Heart right ventricle (tissue), 16 donors: Measurements from ENCODE around the gene IL1R1. TPM values are rescaled to one million over a fixed set of nuclear protein-coding genes. Genes with fewer than 3 reads are reported as not detected.
"Not testable (repeated sequence)": the region's sequence is repeated elsewhere in the genome, so short reads cannot be mapped to it uniquely, and the experiment has no call there.

ENCODE experiments used
- ATAC-seq, 8 donors: fragments of 200-7000 bp; cut with Tn5 transposase; one replicate each; pipeline ENCODE4 v1.9.1; 2020; ENCODE audit warnings: mild to moderate bottlenecking in 8 of 8, moderate library complexity in 8 of 8, moderate number of reproducible peaks in 1 of 8
- DNase-seq, 2 donors: peaks; one replicate each; pipeline ENCODE4 v3.0.0-alpha.2; 2020
- H3K27ac ChIP-seq, 10 donors: fragments of 200-600 bp; sonication (generic) in 2 of 10; one replicate each; pipeline versions ENCODE4 v1.5.0 to v1.8.0; 2020 to 2022; ENCODE audit warnings: mild to moderate bottlenecking in 3 of 10
- H3K27me3 ChIP-seq, 7 donors: fragments of 200-600 bp; one replicate each; pipeline ENCODE4 v1.8.0; 2021 to 2022; ENCODE audit warnings: mild to moderate bottlenecking in 2 of 7
- H3K36me3 ChIP-seq, 9 donors: fragments of 200-600 bp; sonication (generic) in 1 of 9; one replicate each; pipeline versions ENCODE4 v1.5.0 to v1.8.0; 2020 to 2022; ENCODE audit warnings: mild to moderate bottlenecking in 2 of 9
- H3K4me1 ChIP-seq, 9 donors: fragments of 200-600 bp; sonication (generic) in 1 of 9; one replicate each; pipeline versions ENCODE4 v1.5.0 to v1.8.0; 2020 to 2022; ENCODE audit warnings: mild to moderate bottlenecking in 4 of 9
- H3K4me3 ChIP-seq, 10 donors: fragments of 200-600 bp; sonication (generic) in 2 of 10; one replicate each; pipeline versions ENCODE4 v1.5.0 to v1.8.0; 2020 to 2022; ENCODE audit warnings: mild to moderate bottlenecking in 7 of 10, moderate library complexity in 2 of 10
- H3K9me3 ChIP-seq, 11 donors: fragments of 200-600 bp in 10 of 11; sonication (generic) in 2 of 11; one replicate each; pipeline versions ENCODE4 v1.5.0 to v1.8.0; 2013 to 2022; ENCODE audit warnings: mild to moderate bottlenecking in 2 of 11, control low read depth in 1 of 11, moderate library complexity in 1 of 11
- WGBS, 2 donors: extraction: QIAGEN DNeasy Blood & Tissue Kit; methylation state at CpG; one replicate each; pipeline ENCODE4 v1.1.7; 2013; ENCODE audit warnings: inconsistent platforms in 1 of 2; 5-methylcytosine and 5-hydroxymethylcytosine counted together
- intact Hi-C, 10 donors: fragments of 100-400 bp; cut with DNase I; formaldehyde crosslinking; loops; one replicate each; pipeline versions ENCODE4 v1.11.1 to v1.14.2; 2022
- polyA plus RNA-seq, 2 donors: library from polyadenylated mRNA; stranded (reverse); fragments of 200-250 nt; gene quantifications; one replicate each; pipeline ENCODE4 v1.2.3, GENCODE V29; 2013
- total RNA-seq, 10 donors: library from RNA; stranded (reverse); fragmentation: NEBNext Ultra II Directional in 3 of 10; extraction: Animal tissue kit (Norgen Biotek cat#: 25700) in 3 of 10; gene quantifications; one replicate each; pipeline versions ENCODE4 v1.2.1 to v1.2.4, GENCODE V29; 2021 to 2023
- TF ChIP-seq, protein P1 (sequence below), 9 donors: fragments of 200-600 bp; sonication (generic) in 2 of 9; IDR thresholded peaks; one replicate each; pipeline versions ENCODE4 v1.5.0 to v1.8.0; 2021 to 2022; ENCODE audit warnings: antibody characterized with exemption in 9 of 9, mild to moderate bottlenecking in 5 of 9, moderate library complexity in 1 of 9
- donor health status: Arrhythmogenic right ventricular cardiomyopathy.
- donor health status: ischemic (EF 13 %, LVEDD 7.1; RV severe dilation, severe dysfunction).
- donor health status: healthy with polysubstance abuse.
- donor health status: DM: no; HTN: yes; CAD: no.
- donor health status: DM: no; HTN: no; CAD: no.
- donor health status: ischemic (EF 25% LVEDD 6.9; RV normal size, moderate dysfunction).
- donor health status: ischemic (EF 25% LVEDD 5.7; RV mildly dilated, moderate dysfunction).
- donor health status: healthy.
- donor health status: DM: yes; HTN: yes; CAD: no.
- donor health status: Ischemic cardiomyopathy.
- donor health status: ischemic (EF 35%, LVEDD 5.7; RV mildly dilated, moderate dysfunction).
- donor health status: nonischemic (EF 11% LVEDD 7.7; RV severe dilation, severe dysfunction).
- donor health status: DM: yes; HTN: yes; CAD: no.
- donor health status: PGD.
- donor health status: ischemic (EF 29% LVEDD 5.4; RV normal size, mild dysfunction).
- donor health status: nonischemic (EF 23%, LVEDD 6.1; RV moderate dilation, normal function).

IL1R1 gene
- total and polyA plus RNA-seq, 12 donors: 5.7 to 47.0 (median 18.6) TPM

DNA sequence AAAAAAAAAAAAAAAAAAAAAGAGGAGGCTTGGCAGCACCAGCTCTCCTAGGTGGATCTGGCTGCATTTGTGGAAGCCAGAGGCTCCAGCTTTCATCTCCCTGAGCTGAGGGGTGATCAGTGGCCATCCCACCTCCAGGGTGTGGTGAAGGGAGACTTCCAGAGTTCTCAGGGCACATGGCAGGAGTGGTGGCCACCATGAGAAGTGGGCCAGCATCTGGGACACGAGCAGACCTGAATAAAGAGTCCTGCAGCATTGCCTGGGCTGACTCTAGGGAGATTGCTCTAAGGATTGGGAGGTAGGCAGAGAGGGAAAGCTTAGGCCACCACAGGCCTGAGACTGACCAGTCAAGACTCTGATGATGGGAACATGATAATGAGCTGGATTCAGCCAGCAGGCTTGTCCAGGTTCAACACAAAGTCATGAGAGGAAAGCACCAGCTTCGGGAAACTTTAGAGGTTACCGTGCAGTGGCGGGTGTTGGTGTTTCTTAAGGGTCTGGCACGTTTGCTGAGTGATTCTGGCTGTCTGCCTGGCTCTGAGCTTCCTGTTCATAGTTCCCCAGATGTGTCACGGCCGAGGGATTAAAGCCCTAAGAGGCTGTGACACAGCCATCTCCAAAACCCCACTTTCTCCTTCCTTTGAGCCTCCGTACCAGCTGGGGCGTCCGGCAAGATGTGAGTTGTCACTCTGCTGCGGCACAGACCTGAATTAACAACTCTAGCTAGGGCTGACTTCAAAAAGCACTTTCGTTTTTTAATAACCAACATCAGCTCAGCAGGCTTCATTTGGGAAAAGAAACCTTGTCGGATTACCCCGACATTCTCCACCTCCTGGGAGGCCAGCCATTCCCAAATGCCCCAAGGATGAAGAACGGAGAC is 38.3 kb upstream of the IL1R1 start:
- peak overlapping the region in 9 of 10 donors; percentile 32 to 85 (median 63) for H3K27ac ChIP-seq
- intact Hi-C loops: no loop called here
- no peaks in the 10 kb centered on the region for H3K27me3 ChIP-seq
- 16% methylated on average over 15 of the region's 15 CpGs for WGBS, 2 donors
- TF ChIP-seq, protein P1, sequence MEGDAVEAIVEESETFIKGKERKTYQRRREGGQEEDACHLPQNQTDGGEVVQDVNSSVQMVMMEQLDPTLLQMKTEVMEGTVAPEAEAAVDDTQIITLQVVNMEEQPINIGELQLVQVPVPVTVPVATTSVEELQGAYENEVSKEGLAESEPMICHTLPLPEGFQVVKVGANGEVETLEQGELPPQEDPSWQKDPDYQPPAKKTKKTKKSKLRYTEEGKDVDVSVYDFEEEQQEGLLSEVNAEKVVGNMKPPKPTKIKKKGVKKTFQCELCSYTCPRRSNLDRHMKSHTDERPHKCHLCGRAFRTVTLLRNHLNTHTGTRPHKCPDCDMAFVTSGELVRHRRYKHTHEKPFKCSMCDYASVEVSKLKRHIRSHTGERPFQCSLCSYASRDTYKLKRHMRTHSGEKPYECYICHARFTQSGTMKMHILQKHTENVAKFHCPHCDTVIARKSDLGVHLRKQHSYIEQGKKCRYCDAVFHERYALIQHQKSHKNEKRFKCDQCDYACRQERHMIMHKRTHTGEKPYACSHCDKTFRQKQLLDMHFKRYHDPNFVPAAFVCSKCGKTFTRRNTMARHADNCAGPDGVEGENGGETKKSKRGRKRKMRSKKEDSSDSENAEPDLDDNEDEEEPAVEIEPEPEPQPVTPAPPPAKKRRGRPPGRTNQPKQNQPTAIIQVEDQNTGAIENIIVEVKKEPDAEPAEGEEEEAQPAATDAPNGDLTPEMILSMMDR (IDR thresholded peaks at IDR 0.05): no peak
- peaks cover 0 to 5% (median 0%) of the 10 kb centered on the region in 11 donors for H3K9me3 ChIP-seq
- H3K4me1 ChIP-seq: peaks cover 0 to 36% (median 17%) of the 10 kb centered on the region in 9 donors
- H3K36me3 ChIP-seq: no peaks in the 10 kb centered on the region
- H3K4me3 ChIP-seq: peak overlapping the region in 9 of 10 donors; percentile 24 to 57 (median 43)
- ATAC-seq (peak; percentile 57 to 93 (median 76)), DNase-seq (peak; percentile 60 to 75)

DNA sequence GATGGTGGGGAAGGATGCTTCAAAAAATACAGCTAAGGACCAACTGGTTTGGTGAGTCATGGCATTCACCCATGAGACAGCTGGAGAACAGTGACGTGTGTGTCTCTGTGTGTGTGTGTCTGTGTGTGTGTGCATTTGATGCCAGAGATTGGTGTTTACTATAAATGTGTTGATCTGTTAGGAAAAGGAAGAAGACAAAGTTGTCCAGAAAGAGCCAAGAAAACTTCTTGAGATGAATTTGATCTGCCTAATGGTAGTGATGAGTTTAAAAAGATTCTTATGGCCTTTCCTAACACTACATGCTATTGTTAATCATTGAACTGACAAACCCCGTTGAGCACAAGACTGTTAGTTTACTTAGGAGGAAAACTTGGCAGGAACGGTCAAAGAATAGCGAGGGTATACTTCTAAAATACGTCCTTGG is 36.4 kb upstream of the IL1R1 start:
- Histone ChIP-seq H3K36me3 (peaks cover 0 to 6% (median 0%) of the 10 kb centered on the region in 9 donors), H3K27ac (peak overlapping the region in 1 of 10 donors; percentile 13), H3K9me3 (peaks cover 0 to 5% (median 0%) of the 10 kb centered on the region in 11 donors), H3K4me1 (peaks cover 0 to 24% (median 13%) of the 10 kb centered on the region in 9 donors), H3K4me3 (peak overlapping the region in 2 of 10 donors; percentile 4 to 49), H3K27me3 (no peaks in the 10 kb centered on the region)
- TF ChIP-seq, protein P1 (IDR thresholded peaks at IDR 0.05): no peak
- intact Hi-C loops: no loop called here
- ATAC-seq (peak in 1 of 8 donors; percentile 38), DNase-seq (no peak)
- 66 to 78% methylated on average over 5 of the region's 5 CpGs for WGBS, 2 donors

DNA sequence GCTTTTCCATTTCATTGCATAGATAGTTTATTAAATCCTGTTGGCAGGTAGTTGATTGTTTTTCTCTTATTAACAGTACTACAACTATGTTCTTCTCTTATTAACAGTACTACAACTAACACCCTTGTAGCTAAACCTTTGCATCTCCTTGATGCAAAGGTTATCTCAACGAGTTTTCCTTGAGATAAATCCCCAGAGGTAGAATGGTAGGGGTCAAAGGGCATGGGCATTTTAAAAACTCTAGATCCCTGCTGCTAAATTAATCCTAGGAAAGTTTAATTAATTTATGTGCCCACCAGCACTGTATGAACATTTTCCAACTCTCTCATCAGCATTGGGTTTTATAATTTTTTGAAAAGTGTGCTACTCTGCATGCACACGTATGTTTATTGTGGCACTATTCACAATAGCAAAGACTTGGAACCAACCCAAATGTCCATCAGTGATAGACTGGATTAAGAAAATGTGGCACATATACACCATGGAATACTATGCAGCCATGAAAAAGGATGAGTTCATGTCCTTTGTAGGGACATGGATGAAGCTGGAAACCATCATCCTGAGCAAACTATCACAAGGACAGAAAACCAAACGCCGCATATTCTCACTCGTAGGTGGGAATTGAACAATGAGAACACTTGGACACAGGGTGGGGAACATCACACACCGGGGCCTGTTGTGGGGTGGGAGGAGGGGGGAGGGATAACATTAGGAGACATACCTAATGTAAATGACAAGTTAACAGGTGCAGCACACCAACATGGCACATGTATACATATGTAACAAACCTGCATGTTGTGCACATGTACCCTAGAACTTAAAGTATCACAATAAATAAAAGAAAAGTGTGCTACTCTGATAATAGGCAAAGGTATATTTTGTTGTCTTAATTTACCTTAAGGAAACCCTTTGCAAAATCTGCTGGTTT is 35.5 kb upstream of the IL1R1 start:
- Histone ChIP-seq H3K4me1 (peaks cover 0 to 25% (median 13%) of the 10 kb centered on the region in 9 donors), H3K27ac (peak overlapping the region in 1 of 10 donors; percentile 13)
- ATAC-seq, DNase-seq, H3K27me3 ChIP-seq, H3K4me3 ChIP-seq, H3K36me3 ChIP-seq, H3K9me3 ChIP-seq, intact Hi-C loops: not testable (repeated sequence)
- WGBS, 2 donors: 86 to 95% methylated on average over 6 of the region's 6 CpGs

DNA sequence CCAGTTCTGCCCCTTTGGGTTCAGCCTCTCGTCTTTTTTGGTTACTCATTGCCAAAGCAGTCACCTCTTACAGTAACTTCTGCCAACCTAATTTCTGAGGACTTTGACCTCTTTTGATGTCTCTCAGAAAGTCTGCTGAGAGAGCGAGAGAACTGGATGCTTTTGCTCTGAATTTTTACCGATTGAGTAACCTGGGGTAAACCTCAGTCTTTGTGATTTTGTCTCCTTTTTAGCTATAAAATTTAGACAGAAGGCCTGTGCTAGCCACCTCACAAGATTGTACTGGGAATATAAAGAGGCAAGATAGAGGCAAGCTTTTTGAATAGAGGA is 34.8 kb upstream of the IL1R1 start:
- peaks cover 0 to 2% (median 0%) of the 10 kb centered on the region in 11 donors for H3K9me3 ChIP-seq
- 90 to 94% methylated on average over 3 of the region's 3 CpGs for WGBS, 2 donors
- H3K4me3 ChIP-seq: no peak overlapping the region
- intact Hi-C loops: no loop called here
- H3K36me3 ChIP-seq: peaks cover 0 to 7% (median 0%) of the 10 kb centered on the region in 9 donors
- no peak for DNase-seq
- TF ChIP-seq, protein P1 (IDR thresholded peaks at IDR 0.05): no peak
- H3K4me1 ChIP-seq: peaks cover 0 to 25% (median 13%) of the 10 kb centered on the region in 9 donors
- H3K27ac ChIP-seq: no peak overlapping the region
- no peak for ATAC-seq
- no peaks in the 10 kb centered on the region for H3K27me3 ChIP-seq
